HepG2 (cell line): ENCODE measurements around the gene IQCM. TPM values are rescaled to one million over a fixed set of nuclear protein-coding genes. Genes with fewer than 3 reads are reported as not detected.

Experiments used
- ATAC-seq: fragments of 200-7000 bp; cut with Tn5 transposase; 3 replicates; pipeline ENCODE4 v1.9.1; 2020; ENCODE audit warnings: mild to moderate bottlenecking, moderate library complexity
- BruUV-seq: library from RNA; stranded (reverse); fragments of 400-500 nt; replicated peaks from 2 replicates; lab custom pipeline; 2021; lab: Mats Ljungman, UMichigan
- CTCF ChIA-PET: fragments of 300-600 bp; formaldehyde crosslinking; extraction: SDS; loops from one replicate; lab custom pipeline; 2021; ENCODE audit warnings: low total read pairs, inconsistent platforms, low intra/inter-chr PET ratio; lab: Yijun Ruan, JAX
- POLR2A ChIA-PET: fragments of 350-600 bp; sonication (Branson Sonifier 250); formaldehyde crosslinking; loops from one replicate; lab custom pipeline; 2020; ENCODE audit warnings: antibody characterized with exemption, inconsistent platforms; lab: Yijun Ruan, JAX
- DNase-seq: peaks from one replicate; pipeline ENCODE4 v3.0.0-alpha.2; 2015; ENCODE audit warnings: low spot score
- FAIRE-seq: peaks from 3 replicates; lab custom pipeline; 2011; peaks lifted over from hg19 to GRCh38; lab: Jason Lieb, UNC
- H2AFZ ChIP-seq: one replicate; pipeline ENCODE4 v1.6.1; 2011; ENCODE audit warnings: low read length, inconsistent platforms
- H3K27ac ChIP-seq: fragments of 300-600 bp; 3 replicates; pipeline ENCODE4 v1.8.0; 2011; ENCODE audit warnings: mixed run types, mild to moderate bottlenecking, mixed read lengths, low read length, inconsistent platforms; ENCODE audit not compliant: insufficient read depth; ENCODE audit errors: extremely low read length
- H3K27me3 ChIP-seq, 2 experiments: fragments of 200-600 bp in 1 of 2; 2 replicates in 1 of 2; 3 replicates in 1 of 2; pipeline versions ENCODE4 v1.6.0 to v1.8.0; 2011; ENCODE audit warnings: low read length in 2 of 2, mild to moderate bottlenecking in 2 of 2, moderate library complexity in 2 of 2, inconsistent platforms in 1 of 2; ENCODE audit not compliant: insufficient read depth in 2 of 2, control insufficient read depth in 1 of 2
- H3K36me3 ChIP-seq, 2 experiments: fragments of 200-600 bp in 1 of 2; replicated peaks in 1 of 2; 2 replicates in 1 of 2; 3 replicates in 1 of 2; pipeline versions ENCODE4 v1.5.1 to v1.8.0; 2011; ENCODE audit warnings: low read length in 2 of 2, inconsistent platforms in 1 of 2; ENCODE audit not compliant: insufficient read depth in 2 of 2, control insufficient read depth in 1 of 2
- H3K4me1 ChIP-seq: 2 replicates; pipeline ENCODE4 v1.5.1; 2012; ENCODE audit warnings: low read length, inconsistent platforms; ENCODE audit not compliant: insufficient read depth
- H3K4me2 ChIP-seq: 2 replicates; pipeline ENCODE4 v1.6.0; 2011; ENCODE audit warnings: low read depth, low read length, inconsistent platforms
- H3K4me3 ChIP-seq, 3 experiments: fragments of 200-600 bp in 1 of 3; sonication (generic), shearing (Covaris generic) in 1 of 3; replicated peaks in 1 of 3; 2 replicates each; pipeline ENCODE4 v1.5.1; 2011 to 2016; ENCODE audit warnings: low read length in 3 of 3, inconsistent platforms in 2 of 3, low read depth in 2 of 3, mild to moderate bottlenecking in 2 of 3, control low read depth in 1 of 3, mixed read lengths in 1 of 3; ENCODE audit not compliant: insufficient read depth in 1 of 3
- H3K79me2 ChIP-seq: one replicate; pipeline ENCODE4 v1.6.1; 2011; ENCODE audit warnings: low read length, inconsistent platforms; ENCODE audit not compliant: insufficient read depth
- H3K9ac ChIP-seq: 2 replicates; pipeline ENCODE4 v1.6.0; 2011; ENCODE audit warnings: mild to moderate bottlenecking, low read depth, low read length, inconsistent platforms; ENCODE audit not compliant: insufficient read depth
- H3K9me3 ChIP-seq: 2 replicates; pipeline ENCODE4 v1.5.1; 2012; ENCODE audit warnings: mild to moderate bottlenecking, low read length
- H4K20me1 ChIP-seq: 2 replicates; pipeline ENCODE4 v1.6.0; 2011; ENCODE audit warnings: inconsistent platforms, mild to moderate bottlenecking, low read length, moderate library complexity; ENCODE audit not compliant: insufficient read depth
- FOXP4 ChIP-seq: sonication (generic); formaldehyde crosslinking; IDR thresholded peaks from 2 replicates; pipeline ENCODE4 v1.4.0; 2020; ENCODE audit warnings: missing genetic modification reagents
- GTF2F1 ChIP-seq: fragments of 150-350 bp; IDR thresholded peaks from 2 replicates; pipeline ENCODE4 v1.6.1; 2014; ENCODE audit warnings: low read length
- MAFF ChIP-seq: IDR thresholded peaks from 2 replicates; pipeline ENCODE4 v1.6.1; 2011; ENCODE audit warnings: low read depth, low read length, improper control_type of control experiment
- MAFK ChIP-seq, 2 experiments: IDR thresholded peaks in 1 of 2; conservative IDR thresholded peaks in 1 of 2; 2 replicates each; pipeline ENCODE4 v1.6.1; 2011; ENCODE audit warnings: improper control_type of control experiment in 2 of 2, low read length in 2 of 2
- MTF1 ChIP-seq: sonication (generic); formaldehyde crosslinking; IDR thresholded peaks from 2 replicates; pipeline ENCODE4 v1.5.0; 2020; ENCODE audit warnings: missing genetic modification reagents
- MTF2 ChIP-seq: sonication (generic); formaldehyde crosslinking; IDR thresholded peaks from 2 replicates; pipeline ENCODE4 v1.5.0; 2020; ENCODE audit warnings: missing genetic modification reagents, borderline replicate concordance
- SPEN ChIP-seq: sonication (generic); formaldehyde crosslinking; IDR thresholded peaks from 2 replicates; pipeline ENCODE4 v1.5.1; 2020; ENCODE audit warnings: low read depth, mild to moderate bottlenecking, missing genetic modification reagents
- WIZ ChIP-seq: sonication (generic); formaldehyde crosslinking; IDR thresholded peaks from 2 replicates; pipeline ENCODE4 v1.5.1; 2020; ENCODE audit warnings: mild to moderate bottlenecking, missing genetic modification reagents
- WGBS: methylation state at CpG from one replicate; pipeline ENCODE4 v1.1.6; 2017; ENCODE audit warnings: low lambda C conversion rate; 5-methylcytosine and 5-hydroxymethylcytosine counted together
- in situ Hi-C: cut with HindIII; loops from 2 replicates; pipeline ENCODE4 v1.10.0; 2017; ENCODE audit warnings: low pct_unique_long_range_greater_than_20kb; ENCODE audit not compliant: extremely low pct_ligation_motif_present
- intact Hi-C: fragments of 100-400 bp; cut with micrococcal nuclease; formaldehyde crosslinking; loops from one replicate; pipeline ENCODE4 v1.10.0; 2022; ENCODE audit not compliant: unreplicated experiment
- polyA plus RNA-seq, 8 experiments: library from polyadenylated mRNA; depleted of rRNA in 3 of 8; stranded (reverse) in 7 of 8; unstranded in 1 of 8; fragments of >200 nt; fragmentation: Illumina TruSeq in 4 of 8; extraction: Trizol in 4 of 8; gene quantifications; 2 replicates each; pipeline versions ENCODE4 v1.2.1 to v1.2.3, GENCODE V29; 2011 to 2016; ENCODE audit warnings: low read depth in 4 of 8, missing spikeins in 1 of 8, mixed read lengths in 1 of 8; ENCODE audit not compliant: insufficient read depth in 1 of 8
- total RNA-seq, 5 experiments: library from RNA; depleted of rRNA; stranded (reverse); fragments of >200 nt; fragmentation: Illumina TruSeq; extraction: Trizol; gene quantifications; 2 replicates each; pipeline ENCODE4 v1.2.3, GENCODE V29; 2016; ENCODE audit warnings: low read depth in 1 of 5

IQCM gene
- total and polyA plus RNA-seq, 2 of the 13 experiments (the other 11 are each of a cell fraction or from before 2014, with no cell fraction given): not detected

GRCh38 chr4:149499726-149500125 lies 315.9 kb downstream of the IQCM start (continued):
- TF ChIP-seq MTF1 (CRISPR knock-in tag): no peak
- TF ChIP-seq FOXP4 (CRISPR knock-in tag): no peak
- TF ChIP-seq SPEN (CRISPR knock-in tag): no peak
- TF ChIP-seq GTF2F1: no peak
- TF ChIP-seq WIZ (CRISPR knock-in tag): no peak

- CTCF ChIA-PET: no interaction called here
- Histone ChIP-seq H3K9me3 (peaks cover 48% of the 10 kb centered on the region), H3K4me3 (no peak overlapping the region), H3K27me3 (no peaks in the 10 kb centered on the region), H3K9ac (no peak overlapping the region), H3K79me2 (no peaks in the 10 kb centered on the region), H3K4me1 (peaks cover 11% of the 10 kb centered on the region; the same call in 1 of the 2 replicates), H4K20me1 (no peaks in the 10 kb centered on the region), H2AFZ (no peak overlapping the region), H3K27ac (no peak overlapping the region), H3K4me2 (no peak overlapping the region), H3K36me3 (no peaks in the 10 kb centered on the region)
- no peak for ATAC-seq
- intact Hi-C loops: no loop called here
- TF ChIP-seq MTF2 (no peak), MAFK (conservative IDR thresholded peaks at IDR 0.05 in 1 of 2, IDR thresholded peaks at IDR 0.05 in 1 of 2; ENCODE audit: low read length in 2 of 2) (peak in 1 of 2 experiments; percentile 37; a peak in 1 of 4 replicates), MAFF (0 out of 2 replicates have a peak, but pooled peaks have one; percentile 14)
- BruUV-seq: no TSS peak
- DNase-seq: no peak
- WGBS: 48% methylated on average over 3 of the region's 3 CpGs
- no peak for FAIRE-seq
- POLR2A ChIA-PET: no interaction called here
- in situ Hi-C loops: no loop called here
Measured at GRCh38 chr4:149498246-149498645, 317.4 kb downstream of the IQCM start.
